ENCODE measurements around the gene HLA-DMA. TPM values are rescaled to one million over a fixed set of nuclear protein-coding genes. Genes with fewer than 3 reads are reported as not detected.

The HLA-DMA gene
- total and polyA plus RNA-seq, 2 of the 13 experiments (the other 11 are each of a cell fraction or from before 2014, with no cell fraction given) = 0.70 to 0.71 TPM

DNA sequence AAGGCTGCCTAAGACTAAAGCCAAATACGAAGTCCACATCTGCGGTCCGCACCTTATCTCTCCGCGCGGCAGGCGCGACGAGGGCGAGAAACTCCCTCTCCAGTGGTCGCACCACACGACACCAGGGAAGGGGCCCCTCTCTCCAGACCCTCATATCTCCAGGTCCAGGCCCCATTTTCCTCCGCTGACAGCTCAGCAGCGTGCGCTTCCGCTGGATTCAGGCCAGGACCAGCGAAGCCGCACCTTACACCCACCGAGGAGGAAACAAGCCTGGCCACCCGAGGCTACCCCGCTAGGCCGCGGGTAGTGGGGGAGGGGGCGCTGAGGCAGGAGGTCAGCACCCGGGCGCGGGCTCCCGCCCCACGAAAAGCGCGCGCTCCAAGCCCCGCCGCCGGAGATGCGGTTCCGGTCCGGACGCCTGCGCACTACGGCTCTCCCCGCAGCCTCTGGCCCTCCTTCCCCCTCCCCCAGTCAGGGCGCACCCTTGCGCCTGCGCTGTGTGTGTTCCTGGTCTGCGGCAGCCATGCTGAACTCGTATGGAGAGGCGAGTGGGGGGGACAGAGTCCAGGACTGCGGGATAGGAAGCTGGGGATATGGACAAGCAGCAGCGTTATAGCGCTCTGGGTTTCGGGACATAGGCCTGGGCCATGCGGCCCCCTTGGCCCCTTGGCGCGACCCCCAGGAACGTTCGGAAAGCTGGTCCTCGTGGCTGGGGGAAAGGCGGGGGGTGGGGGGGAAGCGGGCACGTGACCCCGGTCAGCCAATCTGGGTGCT is 15.4 kb upstream of the HLA-DMA start, which contains the start of gene BRD2 (continued):
- peak; percentile 80 for TF ChIP-seq ZNF800 (CRISPR knock-in tag; IDR thresholded peaks at IDR 0.05)
- peak; percentile 19; the same call in 1 of the 2 replicates for TF ChIP-seq ONECUT2 (CRISPR knock-in tag; IDR thresholded peaks at IDR 0.05)
- no peak for TF ChIP-seq ZKSCAN5 (CRISPR knock-in tag; IDR thresholded peaks at IDR 0.05)
- TF ChIP-seq, protein P1, sequence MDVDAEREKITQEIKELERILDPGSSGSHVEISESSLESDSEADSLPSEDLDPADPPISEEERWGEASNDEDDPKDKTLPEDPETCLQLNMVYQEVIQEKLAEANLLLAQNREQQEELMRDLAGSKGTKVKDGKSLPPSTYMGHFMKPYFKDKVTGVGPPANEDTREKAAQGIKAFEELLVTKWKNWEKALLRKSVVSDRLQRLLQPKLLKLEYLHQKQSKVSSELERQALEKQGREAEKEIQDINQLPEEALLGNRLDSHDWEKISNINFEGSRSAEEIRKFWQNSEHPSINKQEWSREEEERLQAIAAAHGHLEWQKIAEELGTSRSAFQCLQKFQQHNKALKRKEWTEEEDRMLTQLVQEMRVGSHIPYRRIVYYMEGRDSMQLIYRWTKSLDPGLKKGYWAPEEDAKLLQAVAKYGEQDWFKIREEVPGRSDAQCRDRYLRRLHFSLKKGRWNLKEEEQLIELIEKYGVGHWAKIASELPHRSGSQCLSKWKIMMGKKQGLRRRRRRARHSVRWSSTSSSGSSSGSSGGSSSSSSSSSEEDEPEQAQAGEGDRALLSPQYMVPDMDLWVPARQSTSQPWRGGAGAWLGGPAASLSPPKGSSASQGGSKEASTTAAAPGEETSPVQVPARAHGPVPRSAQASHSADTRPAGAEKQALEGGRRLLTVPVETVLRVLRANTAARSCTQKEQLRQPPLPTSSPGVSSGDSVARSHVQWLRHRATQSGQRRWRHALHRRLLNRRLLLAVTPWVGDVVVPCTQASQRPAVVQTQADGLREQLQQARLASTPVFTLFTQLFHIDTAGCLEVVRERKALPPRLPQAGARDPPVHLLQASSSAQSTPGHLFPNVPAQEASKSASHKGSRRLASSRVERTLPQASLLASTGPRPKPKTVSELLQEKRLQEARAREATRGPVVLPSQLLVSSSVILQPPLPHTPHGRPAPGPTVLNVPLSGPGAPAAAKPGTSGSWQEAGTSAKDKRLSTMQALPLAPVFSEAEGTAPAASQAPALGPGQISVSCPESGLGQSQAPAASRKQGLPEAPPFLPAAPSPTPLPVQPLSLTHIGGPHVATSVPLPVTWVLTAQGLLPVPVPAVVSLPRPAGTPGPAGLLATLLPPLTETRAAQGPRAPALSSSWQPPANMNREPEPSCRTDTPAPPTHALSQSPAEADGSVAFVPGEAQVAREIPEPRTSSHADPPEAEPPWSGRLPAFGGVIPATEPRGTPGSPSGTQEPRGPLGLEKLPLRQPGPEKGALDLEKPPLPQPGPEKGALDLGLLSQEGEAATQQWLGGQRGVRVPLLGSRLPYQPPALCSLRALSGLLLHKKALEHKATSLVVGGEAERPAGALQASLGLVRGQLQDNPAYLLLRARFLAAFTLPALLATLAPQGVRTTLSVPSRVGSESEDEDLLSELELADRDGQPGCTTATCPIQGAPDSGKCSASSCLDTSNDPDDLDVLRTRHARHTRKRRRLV (CRISPR knock-in tag; IDR thresholded peaks at IDR 0.05) = peak; percentile 62
- 0 out of 2 replicates have a peak, but pooled peaks have one; percentile 34 for TF ChIP-seq HOXA7 (CRISPR knock-in tag; IDR thresholded peaks at IDR 0.05)
- TF ChIP-seq ZNF768 (CRISPR knock-in tag; IDR thresholded peaks at IDR 0.05) = peak; percentile 89
- TF ChIP-seq YEATS4 (CRISPR knock-in tag; IDR thresholded peaks at IDR 0.05; ENCODE audit: borderline replicate concordance) = peak; percentile 98
- 0 out of 2 replicates have a peak, but pooled peaks have one; percentile 52 for TF ChIP-seq ZNF101 (CRISPR knock-in tag; IDR thresholded peaks at IDR 0.05; ENCODE audit: borderline replicate concordance, low read depth)
- no peak for TF ChIP-seq ZNF34 (CRISPR knock-in tag; IDR thresholded peaks at IDR 0.05; ENCODE audit: borderline replicate concordance)
- peak; percentile 47 for TF ChIP-seq PRPF4 (IDR thresholded peaks at IDR 0.05; ENCODE audit: low read depth, low read length, poor library complexity, severe bottlenecking)
- TF ChIP-seq SMC3 (IDR thresholded peaks at IDR 0.05; ENCODE audit: low read length) = no peak; the same call in 1 of the 2 replicates
- peak; percentile 54; the same call in 1 of the 2 replicates for TF ChIP-seq ZFP62 (CRISPR knock-in tag; IDR thresholded peaks at IDR 0.05)
- TF ChIP-seq, protein P2, sequence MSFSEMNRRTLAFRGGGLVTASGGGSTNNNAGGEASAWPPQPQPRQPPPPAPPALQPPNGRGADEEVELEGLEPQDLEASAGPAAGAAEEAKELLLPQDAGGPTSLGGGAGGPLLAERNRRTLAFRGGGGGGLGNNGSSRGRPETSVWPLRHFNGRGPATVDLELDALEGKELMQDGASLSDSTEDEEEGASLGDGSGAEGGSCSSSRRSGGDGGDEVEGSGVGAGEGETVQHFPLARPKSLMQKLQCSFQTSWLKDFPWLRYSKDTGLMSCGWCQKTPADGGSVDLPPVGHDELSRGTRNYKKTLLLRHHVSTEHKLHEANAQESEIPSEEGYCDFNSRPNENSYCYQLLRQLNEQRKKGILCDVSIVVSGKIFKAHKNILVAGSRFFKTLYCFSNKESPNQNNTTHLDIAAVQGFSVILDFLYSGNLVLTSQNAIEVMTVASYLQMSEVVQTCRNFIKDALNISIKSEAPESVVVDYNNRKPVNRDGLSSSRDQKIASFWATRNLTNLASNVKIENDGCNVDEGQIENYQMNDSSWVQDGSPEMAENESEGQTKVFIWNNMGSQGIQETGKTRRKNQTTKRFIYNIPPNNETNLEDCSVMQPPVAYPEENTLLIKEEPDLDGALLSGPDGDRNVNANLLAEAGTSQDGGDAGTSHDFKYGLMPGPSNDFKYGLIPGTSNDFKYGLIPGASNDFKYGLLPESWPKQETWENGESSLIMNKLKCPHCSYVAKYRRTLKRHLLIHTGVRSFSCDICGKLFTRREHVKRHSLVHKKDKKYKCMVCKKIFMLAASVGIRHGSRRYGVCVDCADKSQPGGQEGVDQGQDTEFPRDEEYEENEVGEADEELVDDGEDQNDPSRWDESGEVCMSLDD (CRISPR knock-in tag; IDR thresholded peaks at IDR 0.05; ENCODE audit: borderline replicate concordance) = no peak; the same call in 1 of the 2 replicates
- TF ChIP-seq, protein P3, sequence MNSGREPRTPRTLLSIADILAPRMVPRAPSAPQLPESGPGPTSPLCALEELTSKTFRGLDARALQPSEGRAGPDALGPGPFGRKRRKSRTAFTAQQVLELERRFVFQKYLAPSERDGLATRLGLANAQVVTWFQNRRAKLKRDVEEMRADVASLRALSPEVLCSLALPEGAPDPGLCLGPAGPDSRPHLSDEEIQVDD (CRISPR knock-in tag; IDR thresholded peaks at IDR 0.05; ENCODE audit: borderline replicate concordance) = no peak; the same call in 1 of the 2 replicates
- TF ChIP-seq NFE2L2 (IDR thresholded peaks at IDR 0.05; ENCODE audit: low read length) = no peak
- TF ChIP-seq ZNF7 (CRISPR knock-in tag; IDR thresholded peaks at IDR 0.05) = no peak
